Measurements from ENCODE around the gene LLPH.

The LLPH gene

DNA sequence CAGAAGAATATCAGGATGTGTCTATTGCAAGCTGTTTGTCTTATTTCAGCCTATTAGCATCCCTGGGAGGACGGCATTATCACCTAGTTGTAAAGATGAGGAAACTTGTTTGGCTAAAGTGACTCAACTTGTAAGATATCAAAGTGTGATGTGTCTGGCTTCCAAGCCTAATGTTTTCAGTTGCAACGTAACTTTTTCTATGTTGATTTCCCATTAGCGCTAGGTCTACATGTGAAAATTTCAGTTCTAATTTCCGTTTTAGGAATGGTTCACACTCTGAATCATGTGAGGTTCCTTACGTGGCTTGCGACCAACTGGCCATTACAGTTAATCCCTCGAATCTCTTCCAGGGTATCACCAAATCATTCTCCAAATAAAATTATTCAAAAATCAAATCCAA is 58.0 kb downstream of the LLPH start:
- Histone ChIP-seq H3K27ac (ENCODE audit: extremely low read depth, low read depth, low read length) (no peak overlapping the region), H3K4me3 (ENCODE audit: low read depth, low read length) (no peak overlapping the region), H3K4me1 (ENCODE audit: control insufficient read depth, insufficient read depth, low read length) (peaks cover 1% of the 10 kb centered on the region; the same call in 1 of the 2 replicates), H3K36me3 (ENCODE audit: control insufficient read depth in 2 of 2, insufficient read depth in 1 of 2, low read length in 2 of 2) (no peaks in the 10 kb centered on the region), H3K9me3 (ENCODE audit: control insufficient read depth, insufficient read depth, low read depth, low read length) (no peaks in the 10 kb centered on the region)
- TF ChIP-seq OVOL3 (tag by site-specific recombination; IDR thresholded peaks at IDR 0.05) (no peak), KLF8 (tag by site-specific recombination; IDR thresholded peaks at IDR 0.05) (no peak), ZNF707 (tag by site-specific recombination; IDR thresholded peaks at IDR 0.05) (no peak), KLF16 (tag by site-specific recombination; IDR thresholded peaks at IDR 0.05) (no peak), ZNF23 (tag by site-specific recombination; IDR thresholded peaks at IDR 0.05; ENCODE audit: borderline replicate concordance) (no peak), ZNF2 (tag by site-specific recombination; IDR thresholded peaks at IDR 0.05) (no peak), ZNF423 (tag by site-specific recombination; IDR thresholded peaks at IDR 0.05) (no peak), ZNF221 (tag by site-specific recombination; IDR thresholded peaks at IDR 0.05; ENCODE audit: borderline replicate concordance) (no peak), ZNF132 (tag by site-specific recombination; IDR thresholded peaks at IDR 0.05; ENCODE audit: borderline replicate concordance) (no peak), ZNF175 (tag by site-specific recombination; IDR thresholded peaks at IDR 0.05) (no peak), ZNF426 (tag by site-specific recombination; IDR thresholded peaks at IDR 0.05) (no peak), MZF1 (tag by site-specific recombination; IDR thresholded peaks at IDR 0.05; ENCODE audit: borderline replicate concordance) (no peak), ZNF561 (tag by site-specific recombination; IDR thresholded peaks at IDR 0.05; ENCODE audit: borderline replicate concordance) (no peak), ZNF639 (tag by site-specific recombination; IDR thresholded peaks at IDR 0.05) (no peak), ZBTB7A (tag by site-specific recombination; IDR thresholded peaks at IDR 0.05; ENCODE audit: low read depth) (no peak), ZNF112 (tag by site-specific recombination; IDR thresholded peaks at IDR 0.05) (no peak)
- TF ChIP-seq, protein P1, sequence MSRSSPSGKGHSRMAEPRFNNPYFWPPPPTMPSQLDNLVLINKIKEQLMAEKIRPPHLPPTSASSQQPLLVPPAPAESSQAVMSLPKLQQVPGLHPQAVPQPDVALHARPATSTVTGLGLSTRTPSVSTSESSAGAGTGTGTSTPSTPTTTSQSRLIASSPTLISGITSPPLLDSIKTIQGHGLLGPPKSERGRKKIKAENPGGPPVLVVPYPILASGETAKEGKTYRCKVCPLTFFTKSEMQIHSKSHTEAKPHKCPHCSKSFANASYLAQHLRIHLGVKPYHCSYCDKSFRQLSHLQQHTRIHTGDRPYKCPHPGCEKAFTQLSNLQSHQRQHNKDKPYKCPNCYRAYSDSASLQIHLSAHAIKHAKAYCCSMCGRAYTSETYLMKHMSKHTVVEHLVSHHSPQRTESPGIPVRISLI (tag by site-specific recombination; IDR thresholded peaks at IDR 0.05) = no peak
- TF ChIP-seq, protein P2, sequence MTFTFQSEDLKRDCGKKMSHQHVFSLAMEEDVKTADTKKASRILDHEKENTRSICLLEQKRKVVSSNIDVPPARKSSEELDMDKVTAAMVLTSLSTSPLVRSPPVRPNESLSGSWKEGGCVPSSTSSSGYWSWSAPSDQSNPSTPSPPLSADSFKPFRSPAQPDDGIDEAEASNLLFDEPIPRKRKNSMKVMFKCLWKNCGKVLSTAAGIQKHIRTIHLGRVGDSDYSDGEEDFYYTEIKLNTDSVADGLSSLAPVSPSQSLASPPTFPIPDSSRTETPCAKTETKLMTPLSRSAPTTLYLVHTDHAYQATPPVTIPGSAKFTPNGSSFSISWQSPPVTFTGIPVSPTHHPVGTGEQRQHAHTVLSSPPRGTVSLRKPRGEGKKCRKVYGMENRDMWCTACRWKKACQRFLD (tag by site-specific recombination; IDR thresholded peaks at IDR 0.05) = no peak
- ChIA-PET POLR2A (no interaction called here), CTCF (no interaction called here)

GRCh38 chr12:66072135-66072534 is 58.4 kb downstream of the LLPH start:
- Histone ChIP-seq H3K36me3 (ENCODE audit: control insufficient read depth in 2 of 2, insufficient read depth in 1 of 2, low read length in 2 of 2) (no peaks in the 10 kb centered on the region), H3K27ac (ENCODE audit: extremely low read depth, low read depth, low read length) (no peak overlapping the region), H3K9me3 (ENCODE audit: control insufficient read depth, insufficient read depth, low read depth, low read length) (no peaks in the 10 kb centered on the region), H3K4me1 (ENCODE audit: control insufficient read depth, insufficient read depth, low read length) (peaks cover 5% of the 10 kb centered on the region), H3K4me3 (ENCODE audit: low read depth, low read length) (no peak overlapping the region)
- no peak for TF ChIP-seq ZNF155 (tag by site-specific recombination; IDR thresholded peaks at IDR 0.05)
- ChIA-PET CTCF (no interaction called here), POLR2A (no interaction called here)

DNA sequence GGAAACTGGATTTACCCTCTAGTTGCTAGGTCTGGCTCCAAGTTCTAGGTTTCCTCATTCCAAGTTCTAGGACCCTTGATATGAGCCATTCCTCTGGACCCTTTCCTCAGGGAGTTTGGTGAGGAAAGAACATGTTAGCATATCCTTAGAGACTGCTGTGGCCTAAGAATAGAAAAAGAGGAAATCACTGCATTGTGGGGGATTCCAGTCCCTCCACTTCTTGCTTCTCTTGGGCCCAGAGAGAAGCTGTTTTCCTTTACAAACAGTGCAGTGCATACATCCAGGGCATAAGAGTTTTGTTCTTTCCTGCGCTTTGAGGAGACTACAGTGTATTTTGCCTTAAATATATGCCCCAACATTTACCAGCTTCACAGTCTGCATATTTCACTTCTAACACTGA is 59.0 kb downstream of the LLPH start:
- Histone ChIP-seq H3K4me1 (ENCODE audit: control insufficient read depth, insufficient read depth, low read length) (peaks cover 11% of the 10 kb centered on the region), H3K27ac (ENCODE audit: extremely low read depth, low read depth, low read length) (no peak overlapping the region), H3K4me3 (ENCODE audit: low read depth, low read length) (no peak overlapping the region), H3K9me3 (ENCODE audit: control insufficient read depth, insufficient read depth, low read depth, low read length) (no peaks in the 10 kb centered on the region), H3K36me3 (ENCODE audit: control insufficient read depth in 2 of 2, insufficient read depth in 1 of 2, low read length in 2 of 2) (no peaks in the 10 kb centered on the region)
- ChIA-PET CTCF (interaction anchor here (0.9 kb wide), 1 partner anchor 16 kb away, joined by 3 read pairs; no protein-coding TSS in a partner anchor), POLR2A (no interaction called here)
- TF ChIP-seq ZNF501 (tag by site-specific recombination; IDR thresholded peaks at IDR 0.05) = no peak
- no peak for TF ChIP-seq GLI4 (tag by site-specific recombination; IDR thresholded peaks at IDR 0.05)
- no peak for TF ChIP-seq ZNF488 (tag by site-specific recombination; IDR thresholded peaks at IDR 0.05)
- TF ChIP-seq, protein P3, sequence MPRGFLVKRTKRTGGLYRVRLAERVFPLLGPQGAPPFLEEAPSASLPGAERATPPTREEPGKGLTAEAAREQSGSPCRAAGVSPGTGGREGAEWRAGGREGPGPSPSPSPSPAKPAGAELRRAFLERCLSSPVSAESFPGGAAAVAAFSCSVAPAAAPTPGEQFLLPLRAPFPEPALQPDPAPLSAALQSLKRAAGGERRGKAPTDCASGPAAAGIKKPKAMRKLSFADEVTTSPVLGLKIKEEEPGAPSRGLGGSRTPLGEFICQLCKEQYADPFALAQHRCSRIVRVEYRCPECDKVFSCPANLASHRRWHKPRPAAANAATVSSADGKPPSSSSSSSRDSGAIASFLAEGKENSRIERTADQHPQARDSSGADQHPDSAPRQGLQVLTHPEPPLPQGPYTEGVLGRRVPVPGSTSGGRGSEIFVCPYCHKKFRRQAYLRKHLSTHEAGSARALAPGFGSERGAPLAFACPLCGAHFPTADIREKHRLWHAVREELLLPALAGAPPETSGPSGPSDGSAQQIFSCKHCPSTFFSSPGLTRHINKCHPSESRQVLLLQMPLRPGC (tag by site-specific recombination; IDR thresholded peaks at IDR 0.05) = no peak
- TF ChIP-seq GLIS2 (tag by site-specific recombination; IDR thresholded peaks at IDR 0.05) = no peak
- TF ChIP-seq ZBTB44 (tag by site-specific recombination; IDR thresholded peaks at IDR 0.05) = no peak
- TF ChIP-seq ZNF341 (tag by site-specific recombination; IDR thresholded peaks at IDR 0.05; ENCODE audit: low read depth) = no peak
